ENCODE results near the gene RP2.

DNA sequence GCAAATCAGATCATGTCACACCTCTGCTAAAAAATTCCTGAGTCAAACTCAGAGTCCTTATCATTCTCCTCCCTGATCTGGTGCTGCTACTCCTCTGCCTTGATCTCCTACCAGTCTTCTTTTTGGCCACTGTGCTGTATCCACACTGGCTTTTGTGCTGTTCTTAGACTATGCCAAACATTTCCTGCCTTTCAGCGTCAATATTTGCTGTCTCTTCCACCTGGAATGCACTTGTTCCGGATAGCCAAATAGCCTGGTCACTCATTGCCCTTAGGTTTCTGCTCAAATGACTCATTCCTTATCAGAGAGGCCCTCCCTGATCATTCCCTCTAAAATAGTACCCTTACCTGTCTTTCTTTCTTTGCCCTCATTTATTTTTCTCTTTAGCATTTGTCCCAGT, 24.4 kb upstream of the RP2 start:
- TF ChIP-seq YY1 (IDR thresholded peaks at IDR 0.05; ENCODE audit: insufficient read depth, insufficient read length) (no peak), ZNF274 (IDR thresholded peaks at IDR 0.05; ENCODE audit: low read depth, low read length) (no peak)

Data from NT2/D1 (cell line).